ENCODE data around the gene RASAL1. TPM values are rescaled to one million over a fixed set of nuclear protein-coding genes. Genes with fewer than 3 reads are reported as not detected.

Gene RASAL1
- polyA plus RNA-seq, 1 donor (not counting 4 experiments of a cell fraction or from before 2014, with no cell fraction given), result 0.05 TPM

GRCh38 chr12:113077057-113077858 is 58.3 kb downstream of the RASAL1 start:
- no peak overlapping the region for H3K9ac ChIP-seq (ENCODE audit: control insufficient read depth, extremely low read depth, insufficient read depth, low read length)
- no peaks in the 10 kb centered on the region for H3K36me3 ChIP-seq (ENCODE audit: control insufficient read depth in 2 of 2, extremely low read depth in 1 of 2, insufficient read depth in 2 of 2, low read length in 2 of 2)
- dilution Hi-C loops (cut with MboI; ENCODE audit: extremely low pct_ligation_motif_present, low sequenced_read_pairs), result no loop called here
- H4K20me1 ChIP-seq (ENCODE audit: control insufficient read depth, extremely low read depth, insufficient read depth, low read length), result no peaks in the 10 kb centered on the region
- TF ChIP-seq EZH2 (IDR thresholded peaks at IDR 0.05; ENCODE audit: low read length), result peak; percentile 91
- no peak for TF ChIP-seq CTCF (optimal IDR thresholded peaks at IDR 0.05 in 1 of 3, IDR thresholded peaks at IDR 0.05 in 1 of 3, conservative IDR thresholded peaks at IDR 0.05 in 1 of 3; ENCODE audit: extremely low read depth in 1 of 3, insufficient read depth in 2 of 3, low read length in 3 of 3)
- no peak for DNase-seq (ENCODE audit: low read depth, low spot score)
- H3K9me3 ChIP-seq (ENCODE audit: control insufficient read depth, low read depth, low read length), result no peaks in the 10 kb centered on the region
- H3K4me3 ChIP-seq (ENCODE audit: control insufficient read depth in 2 of 3, extremely low read depth in 1 of 3, insufficient read depth in 2 of 3, low read depth in 1 of 3, low read length in 3 of 3), result no peak overlapping the region
- peaks cover 41% of the 10 kb centered on the region for H3K27me3 ChIP-seq (ENCODE audit: control insufficient read depth, extremely low read depth, insufficient read depth, low read length)
- no peak overlapping the region for H3K27ac ChIP-seq (ENCODE audit: control insufficient read depth, insufficient read depth, low read length)
- H3K79me2 ChIP-seq (ENCODE audit: control insufficient read depth, insufficient read depth, low read length), result no peaks in the 10 kb centered on the region
- H3K4me2 ChIP-seq (ENCODE audit: control insufficient read depth, extremely low read depth, insufficient read depth, low read depth, low read length), result no peak overlapping the region
- no peaks in the 10 kb centered on the region for H3K4me1 ChIP-seq (ENCODE audit: control insufficient read depth, extremely low read depth, insufficient read depth, low read length)
- H3K9me1 ChIP-seq (ENCODE audit: control insufficient read depth, extremely low read depth, insufficient read depth, low read length), result no peaks in the 10 kb centered on the region
- no peak for FAIRE-seq
- no peak overlapping the region for H2AFZ ChIP-seq (ENCODE audit: control insufficient read depth, low read length)

- no peaks in the 10 kb centered on the region for H3K9me3 ChIP-seq (ENCODE audit: control insufficient read depth, low read depth, low read length)
- dilution Hi-C loops (cut with MboI; ENCODE audit: extremely low pct_ligation_motif_present, low sequenced_read_pairs), result no loop called here
- TF ChIP-seq CTCF (optimal IDR thresholded peaks at IDR 0.05 in 1 of 3, IDR thresholded peaks at IDR 0.05 in 1 of 3, conservative IDR thresholded peaks at IDR 0.05 in 1 of 3; ENCODE audit: extremely low read depth in 1 of 3, insufficient read depth in 2 of 3, low read length in 3 of 3) (no peak), EZH2 (IDR thresholded peaks at IDR 0.05; ENCODE audit: low read length) (no peak)
- H3K79me2 ChIP-seq (ENCODE audit: control insufficient read depth, insufficient read depth, low read length), result no peaks in the 10 kb centered on the region
- H3K9me1 ChIP-seq (ENCODE audit: control insufficient read depth, extremely low read depth, insufficient read depth, low read length), result no peaks in the 10 kb centered on the region
- no peaks in the 10 kb centered on the region for H4K20me1 ChIP-seq (ENCODE audit: control insufficient read depth, extremely low read depth, insufficient read depth, low read length)
- no peak overlapping the region for H3K4me3 ChIP-seq (ENCODE audit: control insufficient read depth in 2 of 3, extremely low read depth in 1 of 3, insufficient read depth in 2 of 3, low read depth in 1 of 3, low read length in 3 of 3)
- FAIRE-seq, result no peak
- H3K4me2 ChIP-seq (ENCODE audit: control insufficient read depth, extremely low read depth, insufficient read depth, low read depth, low read length), result no peak overlapping the region
- no peak overlapping the region for H2AFZ ChIP-seq (ENCODE audit: control insufficient read depth, low read length)
- no peak overlapping the region for H3K27ac ChIP-seq (ENCODE audit: control insufficient read depth, insufficient read depth, low read length)
- no peaks in the 10 kb centered on the region for H3K4me1 ChIP-seq (ENCODE audit: control insufficient read depth, extremely low read depth, insufficient read depth, low read length)
- peaks cover 41% of the 10 kb centered on the region for H3K27me3 ChIP-seq (ENCODE audit: control insufficient read depth, extremely low read depth, insufficient read depth, low read length)
- no peak overlapping the region for H3K9ac ChIP-seq (ENCODE audit: control insufficient read depth, extremely low read depth, insufficient read depth, low read length)
- H3K36me3 ChIP-seq (ENCODE audit: control insufficient read depth in 2 of 2, extremely low read depth in 1 of 2, insufficient read depth in 2 of 2, low read length in 2 of 2), result no peaks in the 10 kb centered on the region
- no peak for DNase-seq (ENCODE audit: low read depth, low spot score)
These were observed 60.4 kb downstream of the RASAL1 start for GRCh38 chr12:113075137-113075683.

All from keratinocyte (primary cell).